Measurements from ENCODE around the gene TJAP1. TPM values are rescaled to one million over a fixed set of nuclear protein-coding genes. Genes with fewer than 3 reads are reported as not detected.

The TJAP1 gene, protein sequence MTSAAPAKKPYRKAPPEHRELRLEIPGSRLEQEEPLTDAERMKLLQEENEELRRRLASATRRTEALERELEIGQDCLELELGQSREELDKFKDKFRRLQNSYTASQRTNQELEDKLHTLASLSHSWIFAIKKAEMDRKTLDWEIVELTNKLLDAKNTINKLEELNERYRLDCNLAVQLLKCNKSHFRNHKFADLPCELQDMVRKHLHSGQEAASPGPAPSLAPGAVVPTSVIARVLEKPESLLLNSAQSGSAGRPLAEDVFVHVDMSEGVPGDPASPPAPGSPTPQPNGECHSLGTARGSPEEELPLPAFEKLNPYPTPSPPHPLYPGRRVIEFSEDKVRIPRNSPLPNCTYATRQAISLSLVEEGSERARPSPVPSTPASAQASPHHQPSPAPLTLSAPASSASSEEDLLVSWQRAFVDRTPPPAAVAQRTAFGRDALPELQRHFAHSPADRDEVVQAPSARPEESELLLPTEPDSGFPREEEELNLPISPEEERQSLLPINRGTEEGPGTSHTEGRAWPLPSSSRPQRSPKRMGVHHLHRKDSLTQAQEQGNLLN
- total RNA-seq = 47.3 and 52.1 TPM in 2 replicates
- long read RNA-seq = 0 reads

DNA sequence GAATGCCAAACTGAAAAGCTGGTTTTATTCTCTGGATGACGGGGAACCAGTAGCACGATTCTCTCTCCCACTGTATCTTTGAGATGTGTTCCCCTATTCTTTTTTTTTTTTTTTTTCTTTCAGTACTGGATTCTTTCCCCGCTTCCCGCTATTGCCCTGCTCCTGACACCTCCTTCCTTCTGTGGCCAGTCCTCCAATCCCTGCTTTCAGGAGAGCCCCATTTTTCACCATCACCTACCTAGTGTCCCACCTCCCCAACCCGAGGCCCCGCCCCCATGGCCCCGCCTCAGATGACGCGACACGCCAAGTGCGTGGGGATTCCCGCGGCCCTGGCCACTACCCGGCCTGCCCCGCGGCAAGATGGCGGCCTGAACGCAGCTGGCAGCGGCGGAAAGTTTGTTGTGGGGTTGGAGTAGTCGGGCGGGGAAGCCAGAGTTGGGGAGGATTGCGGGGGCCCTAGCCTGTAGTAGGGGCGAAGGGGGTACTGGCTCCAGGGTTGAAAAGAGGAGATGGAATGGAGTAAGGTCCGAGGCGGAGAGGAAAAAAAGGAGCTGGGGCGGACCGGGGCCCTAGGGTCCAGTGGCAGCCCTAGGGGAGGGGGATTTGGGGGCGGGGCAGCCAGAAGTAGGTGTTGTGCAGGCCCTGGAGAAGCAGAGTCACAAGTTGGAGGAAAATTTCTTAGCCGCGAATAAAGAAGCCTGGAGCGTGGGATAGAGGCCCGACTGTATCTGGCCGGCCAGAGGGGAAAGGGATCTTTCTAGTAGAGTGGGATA is at the start of gene TJAP1:
TSS of gene TJAP1 (plus strand) at position 336 of the 773 bp plus-strand sequence. CDS start 21,432 bp downstream, outside the sequence.
- Mint-ChIP-seq H3K27me3 (ENCODE audit: low read depth) (no peaks in the 10 kb centered on the region), H3K4me3 (peak within 1 kb of the TSS; percentile 90), H3K27ac (ENCODE audit: unreplicated experiment) (peak within 1 kb of the TSS; percentile 97), H3K36me3 (ENCODE audit: low read depth) (no peaks in the 10 kb centered on the region), H3K9me3 (no peaks in the 10 kb centered on the region), H3K4me1 (peaks cover 46% of the 10 kb centered on the region)
- TF ChIP-seq, protein P1, sequence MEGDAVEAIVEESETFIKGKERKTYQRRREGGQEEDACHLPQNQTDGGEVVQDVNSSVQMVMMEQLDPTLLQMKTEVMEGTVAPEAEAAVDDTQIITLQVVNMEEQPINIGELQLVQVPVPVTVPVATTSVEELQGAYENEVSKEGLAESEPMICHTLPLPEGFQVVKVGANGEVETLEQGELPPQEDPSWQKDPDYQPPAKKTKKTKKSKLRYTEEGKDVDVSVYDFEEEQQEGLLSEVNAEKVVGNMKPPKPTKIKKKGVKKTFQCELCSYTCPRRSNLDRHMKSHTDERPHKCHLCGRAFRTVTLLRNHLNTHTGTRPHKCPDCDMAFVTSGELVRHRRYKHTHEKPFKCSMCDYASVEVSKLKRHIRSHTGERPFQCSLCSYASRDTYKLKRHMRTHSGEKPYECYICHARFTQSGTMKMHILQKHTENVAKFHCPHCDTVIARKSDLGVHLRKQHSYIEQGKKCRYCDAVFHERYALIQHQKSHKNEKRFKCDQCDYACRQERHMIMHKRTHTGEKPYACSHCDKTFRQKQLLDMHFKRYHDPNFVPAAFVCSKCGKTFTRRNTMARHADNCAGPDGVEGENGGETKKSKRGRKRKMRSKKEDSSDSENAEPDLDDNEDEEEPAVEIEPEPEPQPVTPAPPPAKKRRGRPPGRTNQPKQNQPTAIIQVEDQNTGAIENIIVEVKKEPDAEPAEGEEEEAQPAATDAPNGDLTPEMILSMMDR (conservative IDR thresholded peaks at IDR 0.05) = no peak
- DNase-seq (ENCODE audit: low read depth, low spot score) = peak; percentile 93

DNA sequence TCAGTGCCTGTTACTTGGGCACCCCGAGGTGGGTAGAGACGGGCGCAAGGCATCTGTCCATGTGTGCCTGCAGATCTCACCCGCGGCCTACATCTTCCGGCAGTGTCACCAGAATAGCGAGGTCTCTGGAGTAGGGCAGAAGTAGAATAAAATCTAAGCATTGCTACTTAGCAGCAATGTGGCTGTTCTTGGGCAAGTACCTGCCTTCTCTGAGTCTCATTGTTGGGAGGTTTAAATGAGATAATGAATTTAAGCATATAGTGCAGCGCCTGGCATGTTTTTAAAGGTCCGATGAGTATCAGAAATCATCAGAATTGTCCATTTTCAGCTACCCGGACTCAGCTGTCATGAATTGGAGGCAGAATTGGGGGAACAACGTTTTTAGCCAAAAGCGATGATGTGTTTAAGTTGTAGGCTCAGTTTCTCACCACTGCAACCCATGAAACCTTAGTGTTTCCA is 49.2 kb upstream of the TJAP1 start:
- Mint-ChIP-seq H3K27ac (ENCODE audit: unreplicated experiment) (peak overlapping the region; percentile 78), H3K4me3 (peak overlapping the region; percentile 99), H3K4me1 (peaks cover 19% of the 10 kb centered on the region), H3K36me3 (ENCODE audit: low read depth) (peaks cover 6% of the 10 kb centered on the region), H3K9me3 (peaks cover 4% of the 10 kb centered on the region), H3K27me3 (ENCODE audit: low read depth) (peaks cover 4% of the 10 kb centered on the region)
- no peak for DNase-seq (ENCODE audit: low read depth, low spot score)
- TF ChIP-seq, protein P1 (conservative IDR thresholded peaks at IDR 0.05) = no peak

GRCh38 chr6:43428874-43429273 is 48.5 kb upstream of the TJAP1 start:
- peaks cover 19% of the 10 kb centered on the region for H3K4me1 Mint-ChIP-seq
- DNase-seq (ENCODE audit: low read depth, low spot score) = no peak
- peaks cover 4% of the 10 kb centered on the region for H3K27me3 Mint-ChIP-seq (ENCODE audit: low read depth)
- no peak overlapping the region for H3K27ac Mint-ChIP-seq (ENCODE audit: unreplicated experiment)
- peaks cover 4% of the 10 kb centered on the region for H3K9me3 Mint-ChIP-seq
- peaks cover 6% of the 10 kb centered on the region for H3K36me3 Mint-ChIP-seq (ENCODE audit: low read depth)
- H3K4me3 Mint-ChIP-seq = peak overlapping the region; percentile 99
- TF ChIP-seq, protein P1 (conservative IDR thresholded peaks at IDR 0.05) = no peak

DNA sequence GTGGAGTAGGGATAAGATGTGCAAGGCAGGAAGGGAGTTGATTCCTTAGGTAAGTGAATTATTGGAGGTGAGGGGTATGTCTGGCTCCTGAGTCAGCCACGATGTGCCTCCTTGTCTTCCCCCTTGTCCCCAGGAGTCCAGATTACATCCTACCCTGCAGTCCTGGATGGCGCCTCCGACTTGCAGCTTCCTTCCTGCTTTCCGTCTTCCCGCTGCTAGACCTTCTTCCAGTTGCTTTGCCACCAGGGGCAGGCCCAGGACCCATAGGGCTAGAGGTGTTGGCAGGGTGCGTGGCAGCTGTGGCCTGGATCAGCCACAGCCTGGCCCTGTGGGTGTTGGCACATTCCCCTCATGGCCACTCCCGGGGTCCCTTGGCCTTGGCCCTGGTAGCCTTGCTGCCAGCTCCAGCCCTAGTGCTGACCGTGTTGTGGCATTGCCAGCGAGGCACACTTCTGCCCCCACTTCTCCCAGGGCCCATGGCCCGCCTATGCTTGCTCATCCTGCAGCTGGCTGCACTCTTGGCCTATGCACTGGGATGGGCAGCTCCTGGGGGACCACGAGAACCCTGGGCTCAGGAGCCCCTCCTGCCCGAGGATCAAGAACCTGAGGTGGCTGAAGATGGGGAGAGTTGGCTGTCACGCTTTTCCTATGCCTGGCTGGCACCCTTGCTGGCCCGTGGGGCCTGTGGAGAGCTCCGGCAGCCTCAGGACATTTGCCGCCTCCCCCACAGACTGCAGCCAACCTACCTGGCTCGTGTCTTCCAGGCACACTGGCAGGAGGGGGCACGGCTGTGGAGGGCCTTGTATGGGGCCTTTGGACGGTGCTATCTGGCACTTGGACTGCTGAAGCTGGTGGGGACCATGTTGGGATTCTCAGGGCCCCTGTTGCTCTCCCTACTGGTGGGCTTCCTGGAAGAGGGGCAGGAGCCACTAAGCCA is 45.1 kb upstream of the TJAP1 start:
- Mint-ChIP-seq H3K9me3 (peaks cover under 1% of the 10 kb centered on the region), H3K36me3 (ENCODE audit: low read depth) (peaks cover 3% of the 10 kb centered on the region), H3K4me3 (no peak overlapping the region), H3K27ac (ENCODE audit: unreplicated experiment) (no peak overlapping the region), H3K4me1 (peaks cover 20% of the 10 kb centered on the region), H3K27me3 (ENCODE audit: low read depth) (peaks cover under 1% of the 10 kb centered on the region)
- TF ChIP-seq, protein P1 (conservative IDR thresholded peaks at IDR 0.05) = no peak
- DNase-seq (ENCODE audit: low read depth, low spot score) = no peak

All from neural crest cell (in vitro differentiated cells).